Measurements from ENCODE around the gene TBX15. TPM values are rescaled to one million over a fixed set of nuclear protein-coding genes. Genes with fewer than 3 reads are reported as not detected.
A peak's percentile ranks its signal among the peaks of the same experiment; 100 is the strongest.
"Not testable (repeated sequence)": the region's sequence is repeated elsewhere in the genome, so short reads cannot be mapped to it uniquely, and the experiment has no call there.

TBX15 gene
- total RNA-seq, 2 donors from 2014 or later: not detected

DNA sequence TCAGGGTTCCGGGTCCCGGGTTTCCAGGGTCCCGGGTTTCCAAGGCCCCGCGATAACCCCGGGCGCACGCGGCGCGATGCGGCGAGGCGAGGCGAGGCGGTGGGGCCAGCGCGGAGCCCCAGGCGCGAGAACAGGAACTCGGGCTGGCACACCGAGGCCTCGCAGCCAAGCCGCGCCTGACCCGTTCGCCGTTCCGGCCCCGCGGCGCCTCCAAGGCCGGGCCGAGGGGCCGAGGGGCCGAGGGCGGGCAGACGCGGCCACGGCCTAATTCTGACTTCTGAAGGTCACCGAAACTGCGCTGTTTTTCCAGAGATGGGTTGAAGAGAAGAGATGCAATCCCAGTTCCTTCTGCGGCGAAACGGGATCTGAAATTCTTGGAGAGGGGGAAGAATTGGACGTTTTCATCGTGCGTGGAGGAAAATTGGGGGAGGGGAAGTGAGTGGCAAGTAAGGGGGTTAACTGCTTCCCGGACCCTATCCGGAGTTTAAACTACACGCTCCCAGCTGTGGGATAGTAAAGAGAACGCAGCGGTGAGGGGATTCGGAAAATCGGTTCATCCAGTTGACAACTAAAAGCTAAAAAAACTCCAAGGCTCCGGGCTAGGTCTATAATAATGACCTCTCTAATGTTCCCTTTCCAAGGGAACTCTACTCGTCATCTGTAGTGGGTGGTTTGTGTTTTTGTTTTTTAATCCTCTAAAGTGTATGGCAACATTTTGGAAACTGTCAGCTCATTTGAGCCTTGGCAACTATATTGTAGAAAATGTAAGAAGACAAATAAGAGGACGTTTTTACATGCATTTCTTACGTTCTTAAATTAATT is 8.2 kb downstream of the TBX15 start:
- Mint-ChIP-seq H3K9me3 (peaks cover 3 to 12% of the 10 kb centered on the region in 2 donors), H3K27ac (no peak overlapping the region), H3K36me3 (peaks cover 29 to 30% of the 10 kb centered on the region in 2 donors)
- ATAC-seq (no peak), DNase-seq (ENCODE audit: low spot score in 2 of 2) (no peak)

DNA sequence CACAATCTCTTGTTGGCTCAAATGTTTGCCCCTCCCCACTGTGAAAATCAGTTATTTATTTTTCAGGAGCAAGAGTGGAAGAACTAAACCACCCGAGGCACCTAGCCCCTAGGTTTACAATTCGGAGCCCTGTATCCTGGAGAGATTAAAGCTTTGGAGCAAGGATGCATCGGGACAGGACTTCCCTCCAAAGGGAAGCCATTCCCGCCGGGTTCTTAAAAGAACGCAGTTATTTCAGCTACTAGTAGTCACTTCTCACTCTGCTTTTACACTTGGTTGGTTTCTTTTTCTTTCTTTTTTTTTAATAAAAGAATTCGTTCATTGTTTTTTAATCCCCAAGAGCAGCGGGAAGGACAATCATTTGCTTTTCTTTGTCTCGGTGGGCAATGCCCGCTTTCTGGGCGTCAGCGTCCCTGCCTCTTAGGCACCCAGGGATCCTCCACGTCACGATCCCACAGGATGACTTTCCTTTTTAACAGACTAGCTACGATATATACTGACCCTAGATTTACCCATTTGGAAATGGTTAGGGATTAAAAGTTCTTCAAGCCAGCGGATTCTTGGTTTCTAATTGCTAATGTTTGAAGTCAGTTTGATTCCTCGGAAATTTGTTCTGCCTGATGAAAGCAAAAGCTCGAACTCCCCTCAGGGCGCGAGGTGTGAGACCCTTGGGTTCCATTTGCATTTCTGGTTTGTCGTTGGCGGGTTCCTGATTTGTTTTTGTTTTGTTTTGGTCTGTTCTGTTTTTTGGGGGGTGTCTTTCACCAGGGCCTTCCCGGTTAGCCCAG is 9.0 kb downstream of the TBX15 start:
- H3K27ac Mint-ChIP-seq: no peak overlapping the region
- peaks cover 0 to 11% of the 10 kb centered on the region in 2 donors for H3K9me3 Mint-ChIP-seq

DNA sequence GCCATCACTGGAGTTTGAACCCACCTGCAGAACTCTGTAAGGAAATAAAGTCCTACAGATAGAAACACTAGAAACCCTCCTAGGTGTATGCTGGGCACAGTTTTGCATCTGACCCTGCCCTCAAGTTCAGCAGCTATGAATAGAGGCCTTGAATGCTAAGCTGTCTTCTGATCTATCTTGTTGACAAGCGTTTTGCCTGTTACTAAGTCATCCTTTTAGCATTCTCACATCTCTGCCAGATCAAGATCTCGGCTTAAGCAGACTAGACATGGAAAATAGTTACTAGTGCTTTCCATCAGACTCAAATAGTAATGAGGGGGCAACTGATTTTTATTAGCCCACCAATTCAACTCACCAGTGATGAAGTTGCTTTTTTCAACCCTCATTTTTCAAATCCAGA is 10.5 kb downstream of the TBX15 start:
- peaks cover 0 to 7% of the 10 kb centered on the region in 2 donors for H3K9me3 Mint-ChIP-seq
- H3K36me3 Mint-ChIP-seq: peaks cover 8 to 12% of the 10 kb centered on the region in 2 donors
- H3K27ac Mint-ChIP-seq: no peak overlapping the region
- ATAC-seq (no peak), DNase-seq (ENCODE audit: low spot score in 2 of 2) (no peak)

More for the DNA sequence above, 9.0 kb downstream of the TBX15 start:
- DNase-seq (ENCODE audit: low spot score in 2 of 2) (no peak), ATAC-seq (no peak)
- H3K36me3 Mint-ChIP-seq: peaks cover 21 to 23% of the 10 kb centered on the region in 2 donors

DNA sequence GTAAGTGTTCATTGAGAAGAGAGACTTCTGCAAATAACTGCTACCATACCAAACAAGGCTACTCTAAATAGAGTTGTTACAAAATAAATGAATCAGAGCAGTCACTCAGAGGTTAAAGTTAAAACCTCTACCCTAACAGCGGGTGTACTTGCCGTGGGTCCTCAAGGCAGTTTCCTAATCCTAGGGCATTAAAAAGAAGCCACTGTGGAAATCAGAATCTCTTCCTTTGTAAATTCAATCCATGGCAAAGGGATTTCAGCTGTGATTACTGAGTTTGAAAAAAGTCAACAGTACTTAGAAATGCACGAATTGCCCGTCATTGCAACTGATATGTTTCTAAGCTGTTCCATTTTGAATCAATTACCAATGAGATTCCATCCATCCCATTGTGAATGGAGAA is 13.5 kb downstream of the TBX15 start:
- ATAC-seq (no peak), DNase-seq (ENCODE audit: low spot score in 2 of 2) (no peak)
- Mint-ChIP-seq H3K9me3 (peaks cover 0 to 7% of the 10 kb centered on the region in 2 donors), H3K27ac (no peak overlapping the region), H3K36me3 (peaks cover 0 to 7% of the 10 kb centered on the region in 2 donors)

DNA sequence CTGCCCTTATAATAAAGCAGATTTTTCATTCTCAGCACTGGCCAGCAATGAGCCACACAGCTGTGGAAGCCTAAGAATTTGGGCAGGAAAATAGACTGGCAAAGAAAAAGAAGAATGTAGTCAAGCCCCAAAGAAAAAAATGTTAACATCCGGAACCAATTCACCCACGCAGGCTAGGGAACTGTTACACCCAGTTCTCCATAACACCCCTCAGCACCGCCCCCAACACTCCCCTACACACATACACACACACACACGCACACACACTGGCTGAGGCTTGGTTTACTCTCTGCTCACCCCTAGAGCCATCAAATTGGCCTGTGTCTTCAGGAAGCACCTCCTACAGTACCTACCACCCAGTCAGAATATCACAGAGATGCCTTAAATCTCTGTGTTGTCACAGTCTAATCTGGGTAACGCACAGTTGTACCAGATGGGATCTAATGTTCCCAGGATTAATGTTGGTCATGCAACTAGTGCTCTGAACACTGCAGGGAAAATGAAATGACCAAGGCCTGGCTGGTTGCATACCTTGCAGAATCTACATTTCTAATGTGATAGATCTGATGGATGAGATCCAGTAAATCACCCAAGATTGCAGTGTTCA is 14.5 kb downstream of the TBX15 start:
- H3K36me3 Mint-ChIP-seq: peaks cover 0 to 7% of the 10 kb centered on the region in 2 donors
- no peak overlapping the region for H3K27ac Mint-ChIP-seq
- DNase-seq (ENCODE audit: low spot score in 2 of 2) (no peak), ATAC-seq (no peak)
- H3K9me3 Mint-ChIP-seq: peaks cover 0 to 7% of the 10 kb centered on the region in 2 donors

DNA sequence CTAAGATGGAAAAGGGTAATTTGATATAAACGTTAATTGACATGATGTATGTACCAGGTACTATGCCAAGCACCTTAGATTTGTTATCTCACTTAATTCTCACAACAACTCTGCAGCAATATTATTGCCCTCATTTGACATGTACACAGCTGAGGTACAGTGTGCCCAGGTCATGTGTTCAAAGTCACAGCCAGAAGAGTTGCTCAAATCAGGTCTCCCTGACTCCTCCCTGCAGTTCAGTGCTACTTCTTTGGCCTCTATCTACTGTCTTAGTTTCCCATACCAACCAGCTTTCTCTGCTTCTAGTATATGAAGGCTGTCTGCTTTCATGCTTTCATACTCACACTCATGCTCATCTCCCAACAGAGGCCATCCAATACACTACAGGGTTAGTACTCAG is 15.1 kb downstream of the TBX15 start:
- Mint-ChIP-seq H3K27ac (no peak overlapping the region), H3K36me3 (peaks cover 0 to 7% of the 10 kb centered on the region in 2 donors), H3K9me3 (peaks cover 0 to 7% of the 10 kb centered on the region in 2 donors)
- ATAC-seq: no peak
- DNase-seq (ENCODE audit: low spot score in 2 of 2): no peak

DNA sequence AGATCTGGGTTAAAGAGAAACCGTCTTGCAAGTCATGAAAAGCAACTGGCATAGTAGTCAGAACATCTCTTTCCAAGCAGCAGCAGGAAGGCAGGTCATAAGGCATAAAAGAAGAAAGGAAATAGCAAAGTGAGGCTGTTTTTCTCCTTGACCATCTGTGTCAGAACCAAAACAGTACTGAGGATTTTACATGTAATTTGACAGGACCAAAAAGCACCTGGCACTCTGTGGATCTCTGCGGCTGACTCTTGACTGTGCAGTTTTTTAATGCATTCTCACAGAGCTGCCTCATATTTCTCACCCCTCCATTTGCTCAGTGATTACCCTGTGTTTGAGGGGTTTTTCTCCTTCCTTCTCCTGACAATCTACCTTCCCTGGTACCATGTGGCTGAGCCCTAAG is 17.7 kb downstream of the TBX15 start:
- DNase-seq (ENCODE audit: low spot score in 2 of 2): no peak
- ATAC-seq: no peak
- Mint-ChIP-seq H3K9me3 (peaks cover 0 to 4% of the 10 kb centered on the region in 2 donors), H3K27ac (no peak overlapping the region), H3K36me3 (peaks cover 0 to 7% of the 10 kb centered on the region in 2 donors)

DNA sequence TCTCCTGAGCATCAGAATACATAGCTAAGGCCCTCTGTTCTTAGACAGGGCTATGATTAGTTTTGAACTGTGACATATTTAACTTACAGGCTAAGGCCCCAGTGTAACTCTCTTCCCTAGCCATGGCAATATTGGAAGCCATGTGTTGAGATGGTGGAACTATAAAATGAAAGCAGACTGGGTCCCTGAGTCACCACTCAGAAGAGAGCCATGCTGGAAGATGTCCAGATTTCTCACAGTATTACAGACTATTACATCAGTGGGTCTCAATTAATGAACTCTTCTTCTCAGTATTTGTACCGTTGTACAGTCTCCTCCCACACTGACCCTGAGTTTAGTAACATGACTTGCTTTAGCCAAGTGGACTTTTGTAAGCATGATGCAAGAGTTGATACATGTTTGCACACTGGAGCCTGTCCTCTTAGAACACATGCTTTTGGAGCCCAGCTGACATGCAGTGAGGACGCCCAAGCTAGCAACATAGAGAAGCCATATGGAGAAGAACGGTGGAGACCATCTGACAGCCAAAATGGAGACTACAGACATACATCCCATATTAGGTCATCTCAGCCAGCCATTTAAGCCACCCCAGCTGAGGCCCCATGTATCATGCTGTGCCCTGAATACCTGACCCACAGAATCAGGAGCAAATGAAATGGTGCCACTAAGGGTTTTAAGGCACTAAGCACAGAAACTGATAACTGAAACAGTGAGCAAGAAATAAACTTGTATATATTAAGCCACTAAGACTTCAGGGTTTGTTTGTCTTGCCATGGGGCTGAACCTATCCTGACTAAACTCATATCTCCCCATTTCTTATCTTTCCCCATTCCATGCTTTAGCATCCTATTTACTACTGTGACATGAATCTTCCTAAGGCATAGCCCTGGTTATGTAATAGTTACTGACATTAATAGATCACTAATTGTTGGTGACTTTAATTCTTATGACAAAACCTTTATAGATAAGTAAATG is 24.4 kb downstream of the TBX15 start:
- no peak for DNase-seq (ENCODE audit: low spot score in 2 of 2)
- Mint-ChIP-seq H3K27ac (no peak overlapping the region), H3K9me3 (peaks cover 4 to 6% of the 10 kb centered on the region in 2 donors), H3K36me3 (peaks cover 0 to 12% of the 10 kb centered on the region in 2 donors)
- no peak for ATAC-seq

DNA sequence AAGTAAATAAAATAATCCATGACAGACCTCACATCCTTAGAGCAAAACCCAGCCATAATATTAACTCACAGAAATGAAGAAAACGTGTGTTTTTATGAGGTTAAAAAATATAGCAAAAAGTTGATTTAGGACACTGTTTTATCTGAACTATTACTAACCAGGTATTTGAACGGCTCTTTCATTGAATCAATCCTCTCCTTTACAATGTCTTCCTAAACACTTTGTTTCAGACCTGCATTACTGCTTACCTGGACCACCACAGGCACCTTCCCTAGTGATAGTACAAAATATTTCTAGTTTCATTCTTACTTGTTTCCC is 25.0 kb downstream of the TBX15 start:
- H3K36me3 Mint-ChIP-seq: peaks cover 0 to 12% of the 10 kb centered on the region in 2 donors
- no peak overlapping the region for H3K27ac Mint-ChIP-seq
- ATAC-seq (no peak), DNase-seq (ENCODE audit: low spot score in 2 of 2) (no peak)
- peaks cover 4 to 6% of the 10 kb centered on the region in 2 donors for H3K9me3 Mint-ChIP-seq

DNA sequence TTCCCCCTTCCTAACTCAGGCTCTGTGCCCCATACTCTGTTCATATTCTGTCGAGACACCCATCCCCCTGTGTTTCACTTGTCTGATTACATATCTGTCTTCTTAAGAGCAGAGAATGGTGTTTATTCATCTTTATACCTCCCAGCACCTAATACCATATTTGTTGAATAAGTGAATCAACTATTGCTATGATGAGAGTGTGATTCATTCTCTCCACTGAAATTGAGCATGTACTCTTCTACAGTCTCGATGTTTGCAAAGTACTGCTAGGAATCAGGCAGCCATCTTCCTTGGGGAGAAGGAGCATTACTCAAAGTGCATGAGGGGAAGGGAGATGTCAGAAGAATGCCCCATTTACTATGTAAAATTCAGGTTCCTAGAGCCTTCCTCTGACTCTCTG is 27.0 kb downstream of the TBX15 start:
- no peak for ATAC-seq

DNA sequence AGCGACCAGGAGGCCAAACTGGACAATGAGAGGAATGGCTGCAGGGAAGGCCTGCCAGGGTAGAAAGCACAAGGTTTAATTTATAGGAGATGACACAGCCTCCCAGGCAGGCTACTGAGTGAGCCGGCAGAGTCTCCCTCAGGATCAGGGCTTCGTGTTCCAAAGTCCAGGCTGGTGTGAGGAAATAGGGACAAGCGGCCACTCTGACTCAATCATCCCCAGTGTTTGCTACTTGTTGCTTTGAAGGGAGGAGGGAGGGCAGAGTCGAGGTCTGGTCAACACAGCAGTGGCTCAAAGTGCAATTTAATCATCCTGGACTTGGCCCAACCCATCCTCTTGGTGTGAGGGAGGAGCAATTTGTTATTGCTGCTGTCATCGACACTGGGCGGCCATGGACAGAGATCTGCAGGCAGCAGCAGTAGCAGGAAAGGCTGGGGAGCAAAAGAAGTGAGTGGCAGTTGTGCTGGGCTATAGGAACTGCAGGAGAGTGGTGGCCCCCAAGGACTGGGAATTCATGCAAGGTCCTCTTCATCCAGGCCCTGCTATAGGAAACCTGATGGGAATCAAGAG is 27.5 kb downstream of the TBX15 start:
- H3K27ac Mint-ChIP-seq: no peak overlapping the region
- peaks cover 0 to 12% of the 10 kb centered on the region in 2 donors for H3K36me3 Mint-ChIP-seq
- peaks cover 4 to 6% of the 10 kb centered on the region in 2 donors for H3K9me3 Mint-ChIP-seq
- ATAC-seq (no peak), DNase-seq (ENCODE audit: low spot score in 2 of 2) (no peak)

More for the DNA sequence above, 27.0 kb downstream of the TBX15 start:
- Mint-ChIP-seq H3K27ac (no peak overlapping the region), H3K9me3 (peaks cover 4 to 6% of the 10 kb centered on the region in 2 donors), H3K36me3 (peaks cover 0 to 12% of the 10 kb centered on the region in 2 donors)
- DNase-seq (ENCODE audit: low spot score in 2 of 2): no peak

DNA sequence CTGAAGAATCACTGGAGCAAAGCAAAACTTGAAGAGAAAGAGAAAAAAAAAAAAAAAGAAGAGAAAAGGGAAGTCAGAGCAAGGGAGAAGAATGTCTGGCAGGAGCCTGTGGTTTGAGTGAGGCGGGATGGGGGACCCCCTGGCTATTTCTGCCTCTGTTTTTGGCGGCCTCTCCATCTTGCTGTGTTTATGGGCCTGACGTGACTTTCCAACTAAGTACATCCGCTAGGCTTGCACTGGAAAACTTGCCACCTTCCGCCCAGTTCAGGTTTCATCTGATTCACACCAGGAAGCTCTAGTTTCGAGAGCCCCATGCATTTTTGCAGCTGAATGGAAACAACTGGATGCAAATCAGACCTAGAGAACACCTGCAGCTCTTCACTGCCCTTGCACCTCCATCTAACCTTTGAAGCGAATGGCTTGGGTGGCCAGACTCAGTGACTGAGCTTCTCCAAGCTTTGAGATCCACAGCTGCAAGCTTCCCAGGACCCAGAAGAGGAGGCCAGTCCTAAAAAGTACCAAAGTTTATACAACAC is 28.0 kb downstream of the TBX15 start:
- Mint-ChIP-seq H3K36me3 (peaks cover 0 to 12% of the 10 kb centered on the region in 2 donors), H3K27ac (peak overlapping the region in 1 of 2 donors; percentile 81), H3K9me3 (peaks cover 4 to 6% of the 10 kb centered on the region in 2 donors)
- DNase-seq (ENCODE audit: low spot score in 2 of 2): no peak
- ATAC-seq: no peak

DNA sequence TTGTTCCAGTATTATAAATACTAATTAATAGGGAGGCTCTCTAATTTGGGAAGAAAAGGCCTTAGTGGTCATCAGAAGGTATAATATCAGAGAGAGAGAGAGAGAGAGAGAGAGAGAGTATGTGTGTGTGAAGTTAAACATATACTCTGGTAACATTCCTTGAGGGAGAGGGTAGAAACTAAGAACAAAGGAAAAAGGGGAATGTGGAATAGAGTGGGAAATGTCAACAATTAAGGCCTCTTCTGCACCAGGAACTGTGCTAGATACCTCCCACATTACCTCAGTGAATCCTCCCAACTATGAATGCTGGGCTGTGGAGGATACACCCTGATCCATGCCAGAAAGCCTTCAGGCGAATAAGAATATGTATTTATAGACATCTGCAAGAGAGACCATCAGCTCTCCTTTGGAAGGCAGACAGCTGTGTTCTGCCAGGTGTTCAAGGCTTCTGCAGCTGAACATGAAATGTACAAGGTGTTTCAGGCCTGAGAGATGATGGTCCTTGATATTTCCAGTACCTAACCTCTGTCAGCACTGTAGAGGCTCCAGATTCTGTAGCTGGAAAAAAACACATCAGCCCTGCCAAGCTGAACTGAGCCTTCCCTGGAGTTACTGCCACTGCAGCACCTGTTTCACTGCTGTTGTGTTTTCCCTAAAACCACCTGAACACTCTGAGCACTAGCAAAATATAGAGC is 29.1 kb downstream of the TBX15 start:
- peaks cover 4 to 6% of the 10 kb centered on the region in 2 donors for H3K9me3 Mint-ChIP-seq
- H3K27ac Mint-ChIP-seq: no peak overlapping the region
- ATAC-seq (no peak), DNase-seq (ENCODE audit: low spot score in 2 of 2) (no peak)
- H3K36me3 Mint-ChIP-seq: peaks cover 0 to 14% of the 10 kb centered on the region in 2 donors

DNA sequence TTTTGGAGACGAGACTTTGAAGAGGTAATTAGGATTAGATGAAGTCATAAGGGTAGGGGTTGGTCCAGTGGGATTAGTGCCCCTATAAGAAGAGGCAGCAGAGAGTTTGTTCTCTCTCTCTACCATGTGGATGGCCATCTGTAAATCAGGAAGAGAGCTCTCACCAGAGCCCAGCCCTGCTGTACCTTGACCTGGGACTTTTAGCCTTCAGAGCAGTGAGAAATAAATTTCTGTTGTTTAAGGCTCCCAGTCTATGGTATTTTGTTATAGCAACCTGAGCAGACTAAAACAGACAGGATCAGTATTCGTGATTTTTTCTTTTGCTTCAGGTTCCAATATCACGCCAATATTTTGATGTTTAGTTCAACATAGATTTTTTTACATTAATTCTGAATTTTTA is 30.0 kb downstream of the TBX15 start:
- ATAC-seq: no peak
- Mint-ChIP-seq H3K36me3 (peaks cover 0 to 11% of the 10 kb centered on the region in 2 donors), H3K27ac (no peak overlapping the region), H3K9me3 (peaks cover 3 to 4% of the 10 kb centered on the region in 2 donors)
- DNase-seq (ENCODE audit: low spot score in 2 of 2): no peak

DNA sequence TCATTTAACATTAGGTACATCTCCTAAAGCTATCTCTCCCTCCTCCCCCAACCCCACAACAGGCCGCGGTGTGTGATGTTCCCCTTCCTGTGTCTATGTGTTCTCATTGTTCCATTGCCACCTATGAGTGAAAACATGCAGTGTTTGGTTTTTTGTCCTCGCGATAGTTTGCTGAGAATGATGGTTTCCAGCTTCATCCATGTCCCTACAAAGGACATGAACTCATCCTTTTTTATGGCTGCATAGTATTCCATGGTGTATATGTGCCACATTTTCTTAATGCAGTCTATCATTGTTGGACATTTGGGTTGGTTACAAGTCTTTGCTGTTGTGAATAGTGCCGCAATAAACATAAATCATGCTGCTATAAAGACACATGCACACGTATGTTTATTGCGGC is 30.6 kb downstream of the TBX15 start:
- H3K9me3 Mint-ChIP-seq; ATAC-seq; H3K27ac Mint-ChIP-seq; DNase-seq (ENCODE audit: low spot score in 2 of 2): not testable (repeated sequence)
- H3K36me3 Mint-ChIP-seq: peaks cover 0 to 11% of the 10 kb centered on the region in 2 donors
